GM19455 (cell line): ENCODE results near the gene SGPP1.
"Not testable (repeated sequence)": the region's sequence is repeated elsewhere in the genome, so short reads cannot be mapped to it uniquely, and the experiment has no call there.

Experiments
- ATAC-seq: cut with Tn5 transposase; IDR thresholded peaks from one replicate; pipeline ENCODE4 v1.9.1; 2021; ENCODE audit not compliant: unreplicated experiment

SGPP1 gene

DNA sequence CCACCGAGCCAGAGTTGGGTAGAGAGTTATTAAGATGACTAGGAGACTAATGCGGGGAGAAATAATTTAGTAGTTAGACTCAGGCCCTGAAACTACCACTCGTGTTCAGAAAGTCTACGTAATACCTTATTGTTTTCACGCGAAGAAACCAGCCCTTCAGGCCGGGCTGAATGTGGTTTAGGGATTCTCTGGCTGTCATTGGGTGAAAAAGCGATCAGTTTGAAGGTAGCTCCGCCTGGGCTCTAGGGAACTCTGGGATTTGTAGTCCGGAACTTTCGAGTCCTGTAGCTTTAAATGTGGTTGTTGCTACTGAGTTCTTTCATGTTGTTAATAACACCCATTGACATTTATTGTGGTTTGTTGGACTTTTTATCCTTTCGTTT, 85.6 kb downstream of the SGPP1 start:
- ATAC-seq: peak; percentile 65

DNA sequence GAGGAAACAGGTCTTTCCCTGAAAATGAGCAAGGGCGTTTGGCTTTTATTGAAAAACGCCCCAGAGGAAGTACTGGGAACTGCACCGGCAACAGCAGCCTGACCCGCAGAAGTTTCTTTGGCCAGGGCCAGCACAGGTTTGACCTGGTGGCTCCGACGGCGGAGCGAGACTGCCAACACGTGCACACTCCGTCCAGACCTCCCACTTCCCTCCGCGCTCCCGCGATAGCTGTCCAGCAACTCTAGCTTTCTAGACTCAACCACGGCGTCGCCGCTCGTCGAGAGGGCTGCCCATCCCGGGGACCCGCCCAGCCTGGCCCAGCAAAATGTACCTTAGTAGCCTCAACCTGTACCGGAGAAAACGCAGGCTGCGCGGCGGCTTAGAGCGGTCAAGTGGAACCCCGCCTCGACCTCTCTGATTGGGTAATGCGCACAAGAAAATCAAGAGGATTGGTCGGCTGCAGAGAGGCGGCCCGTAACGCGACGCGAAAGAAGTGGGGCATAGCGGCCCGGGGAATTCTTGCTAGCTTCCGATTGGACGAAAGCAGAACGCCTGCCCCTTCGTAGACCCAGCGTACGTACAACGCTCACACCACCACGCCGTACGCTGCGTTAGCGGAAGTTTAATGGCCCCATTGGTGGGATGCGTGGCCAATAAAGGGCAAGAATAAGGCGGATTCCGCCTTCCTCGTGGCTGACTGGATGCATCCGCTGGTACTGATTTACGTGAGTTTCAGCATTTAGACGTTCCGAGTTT, 86.2 kb downstream of the SGPP1 start, which contains the start of gene WDR89:
TSS of gene WDR89 (minus strand) at position 399 of the 756 bp plus-strand sequence. CDS start 41,929 bp downstream, outside the sequence.
- ATAC-seq: peak; percentile 89

DNA sequence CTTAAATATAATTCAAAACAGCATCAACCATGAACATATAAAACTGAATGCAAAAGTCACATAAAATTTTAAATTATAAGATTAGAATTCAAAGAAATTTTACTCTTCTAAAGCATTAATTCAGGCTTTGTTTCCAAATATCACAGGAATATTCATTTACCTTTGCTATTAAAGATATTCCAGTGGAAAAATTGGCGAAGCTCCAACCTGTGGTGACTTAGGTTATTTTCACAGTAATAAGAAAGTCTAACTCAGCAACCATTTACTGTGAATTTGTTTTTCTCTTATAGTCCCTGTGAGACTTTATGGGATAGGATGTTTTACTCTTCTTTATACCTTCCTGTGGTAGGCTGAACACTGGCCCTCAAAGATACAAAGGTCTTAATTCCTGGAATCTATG, 89.4 kb downstream of the SGPP1 start:
- no peak for ATAC-seq

DNA sequence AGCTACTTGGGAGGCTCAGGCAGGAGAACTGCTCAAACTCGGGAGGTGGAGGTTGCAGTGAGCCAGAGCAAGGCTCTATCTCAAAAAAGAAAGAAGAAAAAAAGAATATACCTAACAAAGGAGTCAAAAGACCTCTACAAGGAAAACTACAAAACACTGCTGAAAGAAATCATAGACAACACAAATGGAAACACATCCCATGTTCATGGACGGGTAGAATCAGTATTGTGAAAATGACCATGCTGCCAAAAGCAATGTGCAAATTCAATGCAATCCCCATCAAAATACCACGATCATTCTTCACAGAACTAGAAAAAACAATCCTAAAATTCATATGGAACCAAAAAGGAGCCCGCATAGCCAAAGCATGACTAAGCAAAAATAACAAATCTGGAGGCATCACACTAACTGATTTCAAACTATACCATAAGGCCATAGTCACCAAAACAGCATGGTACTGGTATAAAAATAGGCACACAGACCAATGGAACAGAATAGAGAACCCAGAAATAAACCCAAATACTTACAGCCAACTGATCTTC, 91.7 kb downstream of the SGPP1 start:
- ATAC-seq: not testable (repeated sequence)
